ENCODE data around the gene FLNB. TPM values are rescaled to one million over a fixed set of nuclear protein-coding genes. Genes with fewer than 3 reads are reported as not detected.
A peak's percentile ranks its signal among the peaks of the same experiment; 100 is the strongest.

The FLNB gene
- total RNA-seq, 4 donors from 2014 or later = 61.9 to 114 (median 89.9) TPM

- no peaks in the 10 kb centered on the region for H3K27me3 ChIP-seq
- DNase-seq (ENCODE audit: extremely low spot score) = no peak
- no peaks in the 10 kb centered on the region for H3K9me3 ChIP-seq
- 49% methylated on average over 5 of the region's 5 CpGs for WGBS
- peaks cover 47 to 99% (median 95%) of the 10 kb centered on the region in 4 donors for H3K4me1 ChIP-seq
- intact Hi-C loops (cut with DNase I) = no loop called here
- H3K4me3 ChIP-seq = no peak overlapping the region
- peak overlapping the region; percentile 76 to 86 (median 80) for H3K27ac ChIP-seq (replicated peaks in 1 of 4)
- H3K36me3 ChIP-seq = no peaks in the 10 kb centered on the region
- no peak for TF ChIP-seq POLR2A (IDR thresholded peaks at IDR 0.05; ENCODE audit: low read depth)
- no peak for TF ChIP-seq POLR2AphosphoS5 (IDR thresholded peaks at IDR 0.05)
- TF ChIP-seq CTCF (IDR thresholded peaks at IDR 0.05) = no peak
- TF ChIP-seq EP300 (IDR thresholded peaks at IDR 0.05) = no peak
Observed at GRCh38 chr3:58041182-58041825, 33.1 kb downstream of the FLNB start.

- TF ChIP-seq POLR2AphosphoS5 (IDR thresholded peaks at IDR 0.05) (no peak), CTCF (IDR thresholded peaks at IDR 0.05) (no peak), POLR2A (IDR thresholded peaks at IDR 0.05; ENCODE audit: low read depth) (no peak), EP300 (IDR thresholded peaks at IDR 0.05) (no peak)
- H3K36me3 ChIP-seq = no peaks in the 10 kb centered on the region
- H3K4me3 ChIP-seq = no peak overlapping the region
- H3K27ac ChIP-seq (replicated peaks in 1 of 4) = peak overlapping the region; percentile 76 to 86 (median 80)
- DNase-seq (ENCODE audit: extremely low spot score) = no peak
- 68% methylated on average over 2 of the region's 2 CpGs for WGBS
- H3K4me1 ChIP-seq = peaks cover 47 to 99% (median 95%) of the 10 kb centered on the region in 4 donors
- intact Hi-C loops (cut with DNase I) = no loop called here
- no peaks in the 10 kb centered on the region for H3K27me3 ChIP-seq
- no peaks in the 10 kb centered on the region for H3K9me3 ChIP-seq
Observed at GRCh38 chr3:58041826-58042324, 33.7 kb downstream of the FLNB start.

GRCh38 chr3:58042947-58043707, 34.9 kb downstream of the FLNB start:
- TF ChIP-seq EP300 (IDR thresholded peaks at IDR 0.05) = no peak
- TF ChIP-seq POLR2AphosphoS5 (IDR thresholded peaks at IDR 0.05) = no peak
- no peak for TF ChIP-seq POLR2A (IDR thresholded peaks at IDR 0.05; ENCODE audit: low read depth)
- TF ChIP-seq CTCF (IDR thresholded peaks at IDR 0.05) = no peak
- no peaks in the 10 kb centered on the region for H3K36me3 ChIP-seq
- H3K27me3 ChIP-seq = no peaks in the 10 kb centered on the region
- H3K27ac ChIP-seq (replicated peaks in 1 of 4) = peak overlapping the region; percentile 76 to 86 (median 80)
- H3K4me3 ChIP-seq = no peak overlapping the region
- no peak for DNase-seq (ENCODE audit: extremely low spot score)
- peaks cover 54 to 99% (median 97%) of the 10 kb centered on the region in 4 donors for H3K4me1 ChIP-seq
- 61% methylated on average over 6 of the region's 6 CpGs for WGBS
- intact Hi-C loops (cut with DNase I) = no loop called here
- no peaks in the 10 kb centered on the region for H3K9me3 ChIP-seq

- no peak for DNase-seq (ENCODE audit: extremely low spot score)
- Histone ChIP-seq H3K4me1 (peaks cover 62 to 99% (median 97%) of the 10 kb centered on the region in 4 donors), H3K36me3 (no peaks in the 10 kb centered on the region), H3K27me3 (no peaks in the 10 kb centered on the region), H3K27ac (replicated peaks in 1 of 4) (peak overlapping the region; percentile 76 to 86 (median 80)), H3K9me3 (no peaks in the 10 kb centered on the region), H3K4me3 (no peak overlapping the region)
- intact Hi-C loops (cut with DNase I) = no loop called here
- 49% methylated on average over 4 of the region's 4 CpGs for WGBS
- no peak for TF ChIP-seq POLR2AphosphoS5 (IDR thresholded peaks at IDR 0.05)
- TF ChIP-seq POLR2A (IDR thresholded peaks at IDR 0.05; ENCODE audit: low read depth) = no peak
Observed at GRCh38 chr3:58043933-58044332, 35.7 kb downstream of the FLNB start.

All from esophagus muscularis mucosa (tissue), 4 donors.